Testis (tissue), 2 donors: ENCODE results near the gene NAGLU.

Experiments
- CTCF ChIP-seq, 3 experiments: fragments of 450-650 bp in 2 of 3; fragments of 200-600 bp in 1 of 3; sonication (generic) in 1 of 3; IDR thresholded peaks; one replicate each; pipeline ENCODE4 v1.5.1; 2016 to 2019; ENCODE audit warnings: antibody characterized with exemption in 3 of 3, mild to moderate bottlenecking in 2 of 3, moderate library complexity in 1 of 3
- POLR2A ChIP-seq: fragments of 450-650 bp; IDR thresholded peaks from one replicate; pipeline ENCODE4 v1.6.1; 2017; ENCODE audit warnings: antibody characterized with exemption, mild to moderate bottlenecking, moderate library complexity

GRCh38 chr17:42518755-42519545 is 17.1 kb upstream of the NAGLU start:
- TF ChIP-seq CTCF (IDR thresholded peaks at IDR 0.05) (no peak), POLR2A (no peak)
